H1 (cell line): ENCODE measurements around the gene SPATS2L. TPM values are rescaled to one million over a fixed set of nuclear protein-coding genes. Genes with fewer than 3 reads are reported as not detected.

Experiments used
- CTCF ChIA-PET: fragments of 300-600 bp; sonication (Branson Sonifier 250); formaldehyde crosslinking; loops from one replicate; lab custom pipeline; 2021; ENCODE audit not compliant: partially characterized antibody; lab: Charles Lee
- POLR2A ChIA-PET: fragments of 300-600 bp; sonication (Branson Sonifier 250); formaldehyde crosslinking; loops from one replicate; lab custom pipeline; 2021; ENCODE audit warnings: inconsistent platforms; ENCODE audit not compliant: partially characterized antibody; lab: Charles Lee
- DNase-seq, 2 experiments: peaks; one replicate each; pipeline versions ENCODE4 v3.0.0 to v3.0.0-alpha.2; 2010 to 2022; ENCODE audit warnings: low spot score in 2 of 2, low read depth in 1 of 2, mixed read lengths in 1 of 2
- FAIRE-seq: peaks from 2 replicates; lab custom pipeline; 2011; peaks lifted over from hg19 to GRCh38; lab: Jason Lieb, UNC
- H2AFZ ChIP-seq: 2 replicates; pipeline ENCODE4 v1.8.1; 2012; ENCODE audit warnings: low read length, inconsistent platforms
- H2AK5ac ChIP-seq: 2 replicates; pipeline ENCODE4 v1.6.1; 2013; ENCODE audit warnings: low read depth, low read length
- H2BK120ac ChIP-seq: replicated peaks from 2 replicates; pipeline ENCODE3; 2013; ENCODE audit warnings: low read depth, low read length, inconsistent platforms
- H2BK12ac ChIP-seq: 2 replicates; pipeline ENCODE4 v1.6.1; 2013; ENCODE audit warnings: low read depth, low read length
- H2BK15ac ChIP-seq: 2 replicates; pipeline ENCODE4 v1.6.1; 2013; ENCODE audit warnings: low read length
- H2BK20ac ChIP-seq: 2 replicates; pipeline ENCODE4 v1.6.1; 2013; ENCODE audit warnings: low read length
- H2BK5ac ChIP-seq: 2 replicates; pipeline ENCODE4 v1.6.1; 2013; ENCODE audit warnings: low read depth, low read length
- H3K14ac ChIP-seq: 2 replicates; pipeline ENCODE4 v1.6.1; 2013; ENCODE audit warnings: inconsistent platforms; ENCODE audit not compliant: insufficient read length
- H3K18ac ChIP-seq: 2 replicates; pipeline ENCODE4 v1.6.1; 2013; ENCODE audit warnings: low read length; ENCODE audit errors: extremely low read depth
- H3K23ac ChIP-seq: 2 replicates; pipeline ENCODE4 v1.6.1; 2013; ENCODE audit warnings: inconsistent platforms; ENCODE audit not compliant: insufficient read length
- H3K23me2 ChIP-seq: 2 replicates; pipeline ENCODE4 v1.6.1; 2013; ENCODE audit warnings: low read depth, low read length
- H3K27ac ChIP-seq: 2 replicates; pipeline ENCODE4 v1.6.1; 2011; ENCODE audit warnings: low read depth, low read length, inconsistent platforms
- H3K27me3 ChIP-seq, 4 experiments: replicated peaks in 1 of 4; 1 replicate in 1 of 4; 2 replicates in 3 of 4; pipeline versions ENCODE4 v1.6.1 to v1.8.1; 2011 to 2013; ENCODE audit warnings: low read length in 3 of 4, mild to moderate bottlenecking in 3 of 4, inconsistent platforms in 2 of 4, mixed read lengths in 2 of 4, moderate library complexity in 1 of 4; ENCODE audit not compliant: control insufficient read depth in 3 of 4, insufficient read depth in 3 of 4; ENCODE audit errors: extremely low read depth in 1 of 4
- H3K36me3 ChIP-seq, 4 experiments: 2 replicates each; pipeline versions ENCODE4 v1.6.1 to v1.8.1; 2011 to 2013; ENCODE audit warnings: mild to moderate bottlenecking in 4 of 4, low read length in 3 of 4, moderate library complexity in 2 of 4, control low read depth in 1 of 4, inconsistent platforms in 1 of 4; ENCODE audit not compliant: insufficient read depth in 4 of 4, control insufficient read depth in 2 of 4
- H3K4ac ChIP-seq: replicated peaks from 2 replicates; pipeline ENCODE3; 2013; ENCODE audit warnings: low read length, low read depth, mixed read lengths, inconsistent platforms; ENCODE audit not compliant: insufficient read length
- H3K4me1 ChIP-seq, 4 experiments: replicated peaks in 1 of 4; 1 replicate in 1 of 4; 2 replicates in 3 of 4; pipeline versions ENCODE4 v1.6.1 to v1.8.1; 2011 to 2013; ENCODE audit warnings: low read length in 3 of 4, inconsistent platforms in 2 of 4, mixed read lengths in 1 of 4; ENCODE audit not compliant: insufficient read depth in 4 of 4, control insufficient read depth in 3 of 4
- H3K4me2 ChIP-seq, 2 experiments: 2 replicates each; pipeline versions ENCODE4 v1.6.1 to v1.8.1; 2011 to 2013; ENCODE audit warnings: low read depth in 2 of 2, low read length in 2 of 2, control low read depth in 1 of 2, inconsistent platforms in 1 of 2, mild to moderate bottlenecking in 1 of 2; ENCODE audit not compliant: insufficient read depth in 1 of 2
- H3K4me3 ChIP-seq, 4 experiments: fragments of 200-600, 300-600 bp in 1 of 4; sonication (generic), shearing (Covaris generic), sonication (Bioruptor Twin) in 1 of 4; 2 replicates each; pipeline versions ENCODE4 v1.5.1 to v1.8.1; 2011 to 2016; ENCODE audit warnings: low read length in 4 of 4, low read depth in 3 of 4, control low read depth in 2 of 4, inconsistent platforms in 2 of 4, mild to moderate bottlenecking in 2 of 4, mixed read lengths in 1 of 4, moderate library complexity in 1 of 4; ENCODE audit not compliant: insufficient read depth in 2 of 4; ENCODE audit errors: extremely low read depth in 1 of 4
- H3K56ac ChIP-seq: replicated peaks from 2 replicates; pipeline ENCODE3; 2013; ENCODE audit warnings: low read depth, mild to moderate bottlenecking, mixed read lengths, low read length, inconsistent platforms; ENCODE audit not compliant: insufficient read length
- H3K79me1 ChIP-seq: 2 replicates; pipeline ENCODE4 v1.6.1; 2013; ENCODE audit warnings: low read depth, low read length, control low read depth
- H3K79me2 ChIP-seq, 2 experiments: 2 replicates each; pipeline versions ENCODE4 v1.6.1 to v1.8.1; 2012 to 2013; ENCODE audit warnings: low read length in 2 of 2, mild to moderate bottlenecking in 2 of 2, inconsistent platforms in 1 of 2; ENCODE audit not compliant: insufficient read depth in 2 of 2, control insufficient read depth in 1 of 2
- H3K9ac ChIP-seq, 4 experiments: replicated peaks in 1 of 4; 1 replicate in 1 of 4; 2 replicates in 3 of 4; pipeline versions ENCODE4 v1.6.1 to v1.8.1; 2011 to 2013; ENCODE audit warnings: low read depth in 3 of 4, low read length in 3 of 4, control low read depth in 2 of 4, mild to moderate bottlenecking in 2 of 4, moderate library complexity in 2 of 4, inconsistent platforms in 1 of 4; ENCODE audit errors: extremely low read depth in 1 of 4
- H3K9me3 ChIP-seq, 2 experiments: 2 replicates each; pipeline versions ENCODE4 v1.6.1 to v1.8.1; 2012 to 2013; ENCODE audit warnings: mild to moderate bottlenecking in 2 of 2, moderate library complexity in 2 of 2, control low read depth in 1 of 2, inconsistent platforms in 1 of 2, low read depth in 1 of 2, low read length in 1 of 2, mixed read lengths in 1 of 2; ENCODE audit not compliant: insufficient read depth in 2 of 2
- H4K20me1 ChIP-seq, 2 experiments: replicated peaks in 1 of 2; 2 replicates each; pipeline versions ENCODE3 to v1.8.1; 2011 to 2013; ENCODE audit warnings: inconsistent platforms in 2 of 2, low read length in 2 of 2, mild to moderate bottlenecking in 1 of 2; ENCODE audit not compliant: insufficient read depth in 2 of 2, control insufficient read depth in 1 of 2
- H4K5ac ChIP-seq: 2 replicates; pipeline ENCODE4 v1.6.1; 2013; ENCODE audit warnings: low read length, low read depth, mixed read lengths, inconsistent platforms; ENCODE audit not compliant: insufficient read length
- H4K8ac ChIP-seq: 2 replicates; pipeline ENCODE4 v1.8.0; 2013; ENCODE audit warnings: mild to moderate bottlenecking, moderate library complexity, low read length, inconsistent platforms; ENCODE audit not compliant: insufficient read depth; ENCODE audit errors: extremely low read depth
- H4K91ac ChIP-seq: replicated peaks from 2 replicates; pipeline ENCODE3; 2013; ENCODE audit warnings: low read length, mixed read lengths, inconsistent platforms; ENCODE audit not compliant: insufficient read length
- BCL11A ChIP-seq, 2 experiments: IDR thresholded peaks; one replicate each; pipeline ENCODE4 v1.6.1; 2011; ENCODE audit warnings: low read depth in 2 of 2, low read length in 2 of 2, mild to moderate bottlenecking in 2 of 2
- CEBPB ChIP-seq: IDR thresholded peaks from 2 replicates; pipeline ENCODE4 v1.6.1; 2012; ENCODE audit warnings: low read depth, low read length
- RAD21 ChIP-seq, 2 experiments: IDR thresholded peaks in 1 of 2; conservative IDR thresholded peaks in 1 of 2; 2 replicates each; pipeline ENCODE4 v1.6.1; 2011; ENCODE audit warnings: low read depth in 2 of 2, low read length in 2 of 2, improper control_type of control experiment in 1 of 2, inconsistent platforms in 1 of 2, mild to moderate bottlenecking in 1 of 2, moderate library complexity in 1 of 2
- SIRT6 ChIP-seq: IDR thresholded peaks from one replicate; pipeline ENCODE4 v1.7.1; 2012; ENCODE audit warnings: low read length, inconsistent platforms
- WGBS, 2 experiments: shearing (Covaris generic) in 1 of 2; methylation state at CpG; one replicate each; pipeline versions ENCODE4 v1.1.6 to v1.1.7; 2013 to 2015; ENCODE audit warnings: low lambda C conversion rate in 2 of 2, mixed read lengths in 2 of 2, inconsistent platforms in 1 of 2, low coverage in 1 of 2, missing lambda C conversion rate in 1 of 2; ENCODE audit not compliant: insufficient replicate concordance in 2 of 2, insufficient coverage in 1 of 2, insufficient read length in 1 of 2; ENCODE audit errors: extremely low coverage in 1 of 2, missing lambda C conversion rate in 1 of 2; 5-methylcytosine and 5-hydroxymethylcytosine counted together
- polyA plus RNA-seq, 7 experiments: library from polyadenylated mRNA; depleted of rRNA in 3 of 7; stranded (reverse) in 5 of 7; unstranded in 2 of 7; fragments of >200 nt in 5 of 7; fragments of 200-250 nt in 2 of 7; gene quantifications; 1 replicate in 5 of 7; 2 replicates in 1 of 7; 4 replicates in 1 of 7; pipeline versions ENCODE4 v1.2.1 to v1.2.3, GENCODE V29; 2011 to 2013; ENCODE audit warnings: missing spikeins in 2 of 7, mixed read lengths in 2 of 7
- total RNA-seq: library from RNA; stranded (reverse); fragmentation: NEBNext Ultra II Directional; extraction: Animal tissue kit (Norgen Biotek cat#: 25700); gene quantifications from 2 replicates; pipeline ENCODE4 v1.2.1, GENCODE V29; 2021

Gene SPATS2L
- total and polyA plus RNA-seq, 2 of the 8 experiments (the other 6 are each of a cell fraction or from before 2014, with no cell fraction given): 67.3 to 189 TPM

DNA sequence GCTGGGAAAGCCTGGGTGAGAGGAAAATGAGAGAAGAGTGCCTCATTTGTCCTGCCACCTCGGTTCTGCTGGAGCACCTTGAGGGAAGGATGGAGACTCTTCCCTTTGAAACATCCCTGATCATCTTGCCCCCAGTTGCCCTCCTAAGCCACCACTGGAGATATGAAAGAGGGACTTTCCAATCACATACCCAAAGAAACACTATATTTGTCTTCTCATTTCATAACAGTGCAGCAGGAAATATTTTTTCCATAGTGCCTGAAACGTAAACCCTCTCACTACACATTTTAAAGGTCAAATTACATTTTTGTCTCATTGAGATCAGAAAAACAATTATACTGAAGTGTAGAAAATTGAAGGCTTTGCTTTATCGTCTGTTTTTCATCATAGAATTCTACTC is 140.1 kb downstream of the SPATS2L start:
- FAIRE-seq: no peak
- CTCF ChIA-PET: no interaction called here
- H3K14ac ChIP-seq: no peak overlapping the region

More for the DNA sequence above, 140.1 kb downstream of the SPATS2L start:
- Histone ChIP-seq H3K79me1 (no peaks in the 10 kb centered on the region), H4K8ac (no peak overlapping the region), H3K4me1 (no peaks in the 10 kb centered on the region), H2BK5ac (no peak overlapping the region), H3K27me3 (no peaks in the 10 kb centered on the region), H3K23me2 (no peaks in the 10 kb centered on the region), H3K56ac (no peak overlapping the region), H2BK120ac (no peak overlapping the region), H3K36me3 (peaks cover 5 to 52% (median 32%) of the 10 kb centered on the region in 4 experiments; a peak in 7 of 8 replicates), H3K9me3 (no peaks in the 10 kb centered on the region), H3K23ac (no peak overlapping the region), H3K4me3 (no peak overlapping the region), H3K18ac (no peak overlapping the region), H2BK20ac (no peak overlapping the region), H2BK15ac (no peak overlapping the region), H2BK12ac (no peak overlapping the region), H2AK5ac (no peak overlapping the region), H3K79me2 (no peaks in the 10 kb centered on the region), H2AFZ (no peak overlapping the region), H4K91ac (no peak overlapping the region), H4K5ac (no peak overlapping the region), H3K4me2 (no peak overlapping the region), H3K4ac (no peak overlapping the region), H3K9ac (no peak overlapping the region), H4K20me1 (peaks cover 0 to 2% of the 10 kb centered on the region in 2 experiments), H3K27ac (no peak overlapping the region)
- WGBS, 2 experiments: 89% methylated on average over 3 of the region's 3 CpGs; no CpG with 5 or more reads in 1 of the 2 experiments
- no peak for DNase-seq
- POLR2A ChIA-PET: interaction anchor here (0.8 kb wide), 1 partner anchor 14 kb away, joined by 3 read pairs; no protein-coding TSS in a partner anchor
- TF ChIP-seq SIRT6: no peak
- TF ChIP-seq BCL11A (IDR thresholded peaks at IDR 0.05; ENCODE audit: low read depth in 2 of 2, low read length in 2 of 2): no peak
- TF ChIP-seq RAD21 (IDR thresholded peaks at IDR 0.05 in 1 of 2, conservative IDR thresholded peaks at IDR 0.05 in 1 of 2; ENCODE audit: low read depth in 2 of 2, low read length in 2 of 2): no peak
- no peak for TF ChIP-seq CEBPB
